BJ (cell line): ENCODE results near the gene LAMTOR4. TPM values are rescaled to one million over a fixed set of nuclear protein-coding genes. Genes with fewer than 3 reads are reported as not detected.

Source experiments
- CTCF ChIA-PET: fragments of 350-600 bp; formaldehyde crosslinking; extraction: SDS; loops from one replicate; lab custom pipeline; 2021; ENCODE audit warnings: antibody characterized with exemption, inconsistent platforms; lab: Yijun Ruan, JAX
- POLR2A ChIA-PET: fragments of 300-600 bp; sonication (Branson Sonifier 250); formaldehyde crosslinking; extraction: SDS; loops from one replicate; lab custom pipeline; 2021; ENCODE audit warnings: antibody characterized with exemption; lab: Charles Lee
- DNase-seq: peaks from one replicate; pipeline ENCODE4 v3.0.0-alpha.2; 2011; ENCODE audit warnings: low read depth
- H3K27me3 ChIP-seq: 2 replicates; pipeline ENCODE4 v1.6.0; 2011; ENCODE audit warnings: low read length; ENCODE audit not compliant: control insufficient read depth, insufficient read depth
- H3K36me3 ChIP-seq: 2 replicates; pipeline ENCODE4 v1.5.1; 2011; ENCODE audit warnings: low read length; ENCODE audit not compliant: control insufficient read depth, insufficient read depth
- H3K4me3 ChIP-seq: 2 replicates; pipeline ENCODE4 v1.5.1; 2011; ENCODE audit warnings: low read depth, mild to moderate bottlenecking, control low read depth, low read length
- polyA plus RNA-seq: library from polyadenylated mRNA; depleted of rRNA; stranded (reverse); fragments of >200 nt; gene quantifications from 2 replicates; pipeline ENCODE4 v1.2.3, GENCODE V29; 2011
- TF ChIP-seq, protein P1 (sequence below): IDR thresholded peaks from 2 replicates; pipeline ENCODE4 v1.5.1; 2011; ENCODE audit warnings: low read depth, mild to moderate bottlenecking, control low read depth, inconsistent platforms, low read length, moderate library complexity; ENCODE audit not compliant: insufficient read depth

LAMTOR4 gene
- polyA plus RNA-seq, 1 experiment = 193 TPM

DNA sequence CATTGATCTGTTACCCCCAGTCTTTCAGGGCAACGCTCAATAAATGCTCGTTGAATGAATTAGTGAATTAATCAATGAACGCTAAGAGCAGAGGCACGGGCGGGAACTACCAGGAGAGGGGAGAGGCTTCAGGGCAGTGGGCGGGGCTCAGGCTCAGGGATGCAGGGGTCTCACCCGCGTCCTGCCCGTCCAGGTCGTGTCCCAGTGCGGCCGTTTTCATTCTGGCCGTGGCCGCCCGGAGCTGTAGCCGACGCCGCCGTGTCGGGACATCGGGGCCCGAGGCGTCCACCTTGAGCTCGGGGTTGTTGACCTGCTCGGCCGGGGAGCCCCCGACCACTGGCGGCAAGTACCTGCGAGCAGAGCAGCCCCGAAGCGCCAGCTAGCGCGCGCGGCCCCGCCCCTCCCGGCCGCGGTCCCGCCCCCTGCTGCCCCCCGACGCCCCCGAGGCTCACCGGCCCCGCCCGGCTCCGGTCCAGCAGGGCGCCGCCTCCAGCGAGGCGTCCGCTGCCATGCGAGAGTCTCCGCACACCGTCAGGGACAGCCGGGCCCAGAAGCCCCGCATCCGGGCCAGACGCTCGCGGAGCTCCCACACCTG, 22.5 kb downstream of the LAMTOR4 start:
- Histone ChIP-seq H3K4me3 (peak overlapping the region; percentile 12), H3K36me3 (no peaks in the 10 kb centered on the region), H3K27me3 (no peaks in the 10 kb centered on the region)
- no peak for DNase-seq
- POLR2A ChIA-PET = no interaction called here
- CTCF ChIA-PET = no interaction called here
- TF ChIP-seq, protein P1, sequence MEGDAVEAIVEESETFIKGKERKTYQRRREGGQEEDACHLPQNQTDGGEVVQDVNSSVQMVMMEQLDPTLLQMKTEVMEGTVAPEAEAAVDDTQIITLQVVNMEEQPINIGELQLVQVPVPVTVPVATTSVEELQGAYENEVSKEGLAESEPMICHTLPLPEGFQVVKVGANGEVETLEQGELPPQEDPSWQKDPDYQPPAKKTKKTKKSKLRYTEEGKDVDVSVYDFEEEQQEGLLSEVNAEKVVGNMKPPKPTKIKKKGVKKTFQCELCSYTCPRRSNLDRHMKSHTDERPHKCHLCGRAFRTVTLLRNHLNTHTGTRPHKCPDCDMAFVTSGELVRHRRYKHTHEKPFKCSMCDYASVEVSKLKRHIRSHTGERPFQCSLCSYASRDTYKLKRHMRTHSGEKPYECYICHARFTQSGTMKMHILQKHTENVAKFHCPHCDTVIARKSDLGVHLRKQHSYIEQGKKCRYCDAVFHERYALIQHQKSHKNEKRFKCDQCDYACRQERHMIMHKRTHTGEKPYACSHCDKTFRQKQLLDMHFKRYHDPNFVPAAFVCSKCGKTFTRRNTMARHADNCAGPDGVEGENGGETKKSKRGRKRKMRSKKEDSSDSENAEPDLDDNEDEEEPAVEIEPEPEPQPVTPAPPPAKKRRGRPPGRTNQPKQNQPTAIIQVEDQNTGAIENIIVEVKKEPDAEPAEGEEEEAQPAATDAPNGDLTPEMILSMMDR = no peak

DNA sequence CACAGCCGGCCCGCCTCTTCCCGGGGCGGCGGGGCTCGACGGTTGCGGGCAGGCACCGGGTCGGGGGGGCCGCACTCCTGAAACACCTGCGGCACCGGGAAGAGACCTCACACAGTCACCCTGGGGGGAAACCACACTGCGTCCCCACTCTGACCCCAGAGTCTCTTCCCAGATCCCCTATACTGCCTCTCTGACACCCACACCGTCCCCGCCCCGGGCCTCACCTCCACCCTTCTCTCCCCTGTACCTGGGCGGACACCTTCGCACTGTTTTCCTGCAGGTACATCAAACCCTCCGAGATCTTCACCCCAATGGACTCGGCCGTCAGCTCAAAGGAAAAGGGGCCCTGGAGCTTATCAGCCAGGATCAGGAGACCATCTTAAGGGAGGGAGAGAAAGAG, 23.1 kb downstream of the LAMTOR4 start:
- Histone ChIP-seq H3K4me3 (no peak overlapping the region), H3K27me3 (no peaks in the 10 kb centered on the region), H3K36me3 (no peaks in the 10 kb centered on the region)
- TF ChIP-seq, protein P1 = no peak
- DNase-seq = no peak
- CTCF ChIA-PET = no interaction called here
- POLR2A ChIA-PET = no interaction called here

DNA sequence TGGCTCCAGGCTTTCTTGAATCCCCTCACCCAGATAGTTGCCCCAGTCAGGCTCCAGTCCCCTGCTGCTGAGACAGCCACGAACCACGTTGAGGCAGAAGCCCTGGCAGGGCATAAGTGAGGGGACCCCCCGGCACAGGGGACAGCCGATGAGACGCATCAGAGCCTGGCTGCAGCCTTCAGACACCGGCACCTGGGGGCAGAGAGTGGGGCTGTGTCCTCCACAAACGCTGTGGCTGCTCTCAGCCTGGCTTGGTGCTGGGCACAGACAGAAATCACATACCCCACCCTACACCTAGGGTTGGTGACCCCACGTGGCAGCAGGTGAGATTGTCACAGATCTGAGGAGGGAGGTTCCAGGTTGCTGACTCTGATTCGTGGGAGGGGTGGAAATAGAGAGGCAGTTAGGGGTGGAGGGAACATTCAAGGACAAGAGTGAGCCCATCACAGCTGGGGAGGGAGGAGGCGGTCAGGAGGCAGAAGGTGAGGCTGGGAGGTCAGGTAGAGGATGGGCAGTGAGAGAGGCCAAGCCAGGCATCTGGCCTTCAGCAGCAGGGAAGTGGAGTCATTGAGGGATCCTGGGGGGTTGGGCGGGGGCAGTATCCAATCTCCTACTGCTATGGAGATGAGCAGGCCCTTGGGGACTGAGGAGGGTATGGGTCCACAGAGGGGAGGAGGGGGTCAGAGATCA, 25.2 kb downstream of the LAMTOR4 start:
- no peaks in the 10 kb centered on the region for H3K27me3 ChIP-seq
- H3K4me3 ChIP-seq = no peak overlapping the region
- TF ChIP-seq, protein P1 = no peak
- DNase-seq = no peak
- CTCF ChIA-PET = no interaction called here
- POLR2A ChIA-PET = no interaction called here
- H3K36me3 ChIP-seq = no peaks in the 10 kb centered on the region

DNA sequence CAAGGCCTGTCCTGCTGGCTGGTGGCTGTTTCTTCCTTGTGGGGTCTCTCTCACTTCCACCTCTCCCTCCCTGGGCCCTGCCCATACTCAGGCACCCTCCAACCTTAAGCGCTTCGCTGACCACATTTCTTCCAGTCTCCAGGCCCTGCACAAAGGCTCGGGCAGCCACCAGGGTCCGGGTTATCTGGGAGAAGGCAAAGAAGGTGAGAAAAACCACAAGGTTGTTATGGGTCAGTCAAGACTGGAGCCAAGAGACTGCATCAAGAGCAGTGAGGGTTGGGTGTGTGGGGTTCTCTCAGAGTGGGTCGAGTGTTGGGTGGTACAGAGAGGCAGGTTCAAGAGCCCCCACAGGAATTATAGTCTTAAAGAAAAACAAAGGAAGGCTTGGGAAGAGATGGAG, 25.9 kb downstream of the LAMTOR4 start:
- no peaks in the 10 kb centered on the region for H3K36me3 ChIP-seq
- H3K4me3 ChIP-seq = no peak overlapping the region
- POLR2A ChIA-PET = no interaction called here
- DNase-seq = no peak
- TF ChIP-seq, protein P1 = no peak
- CTCF ChIA-PET = no interaction called here
- H3K27me3 ChIP-seq = no peaks in the 10 kb centered on the region

DNA sequence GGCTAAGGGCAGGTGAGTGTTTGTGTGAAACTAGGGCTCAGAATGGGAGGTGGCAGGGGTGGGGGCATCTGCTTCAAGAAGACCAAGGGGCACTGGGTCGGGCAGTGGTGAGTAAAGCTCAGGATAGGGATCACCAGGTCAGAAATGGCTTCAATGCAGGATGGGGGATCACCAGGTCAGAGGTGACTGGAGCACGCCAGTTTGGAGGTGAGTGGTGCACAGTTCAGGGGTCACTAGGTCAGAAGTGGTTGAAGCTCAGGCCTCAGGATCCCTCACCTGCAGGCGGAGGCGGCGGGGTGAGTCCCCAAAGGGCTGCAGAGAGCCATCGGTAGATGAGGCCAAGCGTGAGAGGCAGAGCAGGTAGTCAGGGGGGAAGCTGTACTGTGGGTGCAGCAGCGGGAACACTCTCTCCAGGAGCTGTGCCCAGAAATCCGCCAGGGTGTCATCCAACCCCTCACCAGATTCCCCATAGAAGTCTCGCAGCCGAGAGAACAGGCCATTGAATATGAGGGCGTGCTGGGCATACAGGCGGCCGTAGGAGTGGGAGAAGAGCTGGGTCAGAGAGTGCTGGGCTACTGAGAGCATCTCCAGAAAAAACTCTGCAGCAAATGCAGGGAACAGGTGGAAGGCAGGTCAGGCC, 26.7 kb downstream of the LAMTOR4 start:
- no peak for DNase-seq
- H3K36me3 ChIP-seq = no peaks in the 10 kb centered on the region
- H3K27me3 ChIP-seq = no peaks in the 10 kb centered on the region
- ChIA-PET CTCF (no interaction called here), POLR2A (no interaction called here)
- TF ChIP-seq, protein P1 = no peak
- H3K4me3 ChIP-seq = no peak overlapping the region
